Fibroblast of villous mesenchyme (primary cell): ENCODE data around the gene MEDAG. TPM values are rescaled to one million over a fixed set of nuclear protein-coding genes. Genes with fewer than 3 reads are reported as not detected.

ENCODE experiments used
- DNase-seq: peaks from one replicate; pipeline ENCODE4 v3.0.0-alpha.2; 2010; ENCODE audit warnings: low read depth
- H3K4me3 ChIP-seq: 2 replicates; pipeline ENCODE4 v1.5.1; 2011; ENCODE audit warnings: low read depth, mild to moderate bottlenecking, low read length
- total RNA-seq: library from RNA; depleted of rRNA; stranded (reverse); fragments of >200 nt; gene quantifications from 2 replicates; pipeline ENCODE4 v1.2.3, GENCODE V29; 2012
- TF ChIP-seq, protein P1 (sequence below): IDR thresholded peaks from 2 replicates; pipeline ENCODE4 v1.5.1; 2012; ENCODE audit warnings: low read depth, mild to moderate bottlenecking, low read length; ENCODE audit not compliant: insufficient read depth

The MEDAG gene
- total RNA-seq, 1 donor, result 12.1 TPM

DNA sequence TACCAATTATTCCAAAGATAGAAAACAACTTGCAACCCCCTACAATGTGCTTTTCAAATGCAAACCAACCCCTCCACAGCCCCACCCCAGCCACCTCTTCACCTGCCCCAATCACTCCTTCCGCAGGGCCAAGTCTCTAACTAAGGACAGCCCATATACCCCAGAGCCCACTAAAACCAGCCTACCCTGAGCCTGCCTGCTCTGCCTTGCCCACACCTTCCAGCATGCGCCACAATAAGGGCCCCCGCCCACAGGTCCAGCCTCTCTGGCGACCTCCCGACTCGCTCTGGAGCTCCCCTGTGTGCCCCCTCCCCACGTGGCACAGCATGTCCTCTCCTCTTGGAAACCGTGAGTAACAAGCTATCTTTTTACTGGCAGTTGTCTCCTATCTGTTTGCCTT, 42.8 kb upstream of the MEDAG start:
- H3K4me3 ChIP-seq, result no peak overlapping the region
- no peak for DNase-seq
- TF ChIP-seq, protein P1, sequence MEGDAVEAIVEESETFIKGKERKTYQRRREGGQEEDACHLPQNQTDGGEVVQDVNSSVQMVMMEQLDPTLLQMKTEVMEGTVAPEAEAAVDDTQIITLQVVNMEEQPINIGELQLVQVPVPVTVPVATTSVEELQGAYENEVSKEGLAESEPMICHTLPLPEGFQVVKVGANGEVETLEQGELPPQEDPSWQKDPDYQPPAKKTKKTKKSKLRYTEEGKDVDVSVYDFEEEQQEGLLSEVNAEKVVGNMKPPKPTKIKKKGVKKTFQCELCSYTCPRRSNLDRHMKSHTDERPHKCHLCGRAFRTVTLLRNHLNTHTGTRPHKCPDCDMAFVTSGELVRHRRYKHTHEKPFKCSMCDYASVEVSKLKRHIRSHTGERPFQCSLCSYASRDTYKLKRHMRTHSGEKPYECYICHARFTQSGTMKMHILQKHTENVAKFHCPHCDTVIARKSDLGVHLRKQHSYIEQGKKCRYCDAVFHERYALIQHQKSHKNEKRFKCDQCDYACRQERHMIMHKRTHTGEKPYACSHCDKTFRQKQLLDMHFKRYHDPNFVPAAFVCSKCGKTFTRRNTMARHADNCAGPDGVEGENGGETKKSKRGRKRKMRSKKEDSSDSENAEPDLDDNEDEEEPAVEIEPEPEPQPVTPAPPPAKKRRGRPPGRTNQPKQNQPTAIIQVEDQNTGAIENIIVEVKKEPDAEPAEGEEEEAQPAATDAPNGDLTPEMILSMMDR, result no peak

DNA sequence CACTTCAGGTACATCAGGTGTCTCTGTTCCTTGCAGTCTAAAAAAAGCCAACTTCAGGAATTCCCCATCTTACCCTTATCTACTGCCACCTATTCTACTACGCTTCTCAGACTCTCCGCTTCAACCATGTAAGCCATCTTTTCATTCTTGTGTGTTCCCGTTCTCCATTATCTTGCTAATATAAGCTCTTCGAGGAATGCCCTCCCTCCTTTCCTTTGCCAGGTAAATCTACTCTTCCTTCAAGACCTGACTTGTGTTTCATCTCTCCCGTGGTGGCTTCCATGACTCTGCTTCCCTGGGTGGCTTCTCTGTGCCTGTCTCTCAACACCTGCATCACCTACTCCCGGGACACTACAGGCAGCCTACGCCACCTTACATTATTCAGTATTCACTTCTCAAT, 42.3 kb upstream of the MEDAG start:
- TF ChIP-seq, protein P1, result no peak
- H3K4me3 ChIP-seq, result no peak overlapping the region
- DNase-seq, result no peak

DNA sequence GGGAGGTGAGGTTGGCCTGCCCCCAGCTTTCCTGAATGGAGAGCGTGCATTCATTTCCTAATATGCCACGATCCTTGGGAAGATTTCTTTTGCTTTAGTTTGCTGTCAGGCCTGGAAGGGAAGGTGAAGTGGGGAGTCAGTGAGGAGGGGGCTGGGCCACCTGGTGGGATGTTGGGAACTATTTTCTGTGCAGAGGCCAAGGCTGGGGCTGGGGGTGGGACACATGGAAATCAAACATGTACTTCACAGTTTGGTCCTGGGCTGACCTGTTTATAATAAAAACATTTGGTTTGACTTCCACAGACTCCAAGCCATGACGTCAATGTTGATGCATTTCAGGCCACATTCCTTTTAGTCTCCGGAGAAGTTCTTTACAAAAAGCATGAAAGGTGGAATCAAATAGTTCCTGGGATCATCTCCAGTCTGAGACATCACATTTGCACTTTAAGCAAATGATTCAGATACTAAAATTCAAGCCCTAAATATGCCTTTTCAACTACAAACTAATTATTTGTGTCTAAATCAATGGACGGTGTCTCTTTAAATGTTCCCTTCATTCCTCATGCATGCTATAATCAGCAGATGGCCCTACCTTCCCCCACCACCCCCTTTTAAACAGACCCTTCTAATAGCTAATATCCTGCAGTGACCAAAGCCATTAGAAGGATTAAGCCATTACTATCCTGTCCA, 41.5 kb upstream of the MEDAG start:
- no peak overlapping the region for H3K4me3 ChIP-seq
- peak; percentile 97 for DNase-seq
- TF ChIP-seq, protein P1, result no peak

DNA sequence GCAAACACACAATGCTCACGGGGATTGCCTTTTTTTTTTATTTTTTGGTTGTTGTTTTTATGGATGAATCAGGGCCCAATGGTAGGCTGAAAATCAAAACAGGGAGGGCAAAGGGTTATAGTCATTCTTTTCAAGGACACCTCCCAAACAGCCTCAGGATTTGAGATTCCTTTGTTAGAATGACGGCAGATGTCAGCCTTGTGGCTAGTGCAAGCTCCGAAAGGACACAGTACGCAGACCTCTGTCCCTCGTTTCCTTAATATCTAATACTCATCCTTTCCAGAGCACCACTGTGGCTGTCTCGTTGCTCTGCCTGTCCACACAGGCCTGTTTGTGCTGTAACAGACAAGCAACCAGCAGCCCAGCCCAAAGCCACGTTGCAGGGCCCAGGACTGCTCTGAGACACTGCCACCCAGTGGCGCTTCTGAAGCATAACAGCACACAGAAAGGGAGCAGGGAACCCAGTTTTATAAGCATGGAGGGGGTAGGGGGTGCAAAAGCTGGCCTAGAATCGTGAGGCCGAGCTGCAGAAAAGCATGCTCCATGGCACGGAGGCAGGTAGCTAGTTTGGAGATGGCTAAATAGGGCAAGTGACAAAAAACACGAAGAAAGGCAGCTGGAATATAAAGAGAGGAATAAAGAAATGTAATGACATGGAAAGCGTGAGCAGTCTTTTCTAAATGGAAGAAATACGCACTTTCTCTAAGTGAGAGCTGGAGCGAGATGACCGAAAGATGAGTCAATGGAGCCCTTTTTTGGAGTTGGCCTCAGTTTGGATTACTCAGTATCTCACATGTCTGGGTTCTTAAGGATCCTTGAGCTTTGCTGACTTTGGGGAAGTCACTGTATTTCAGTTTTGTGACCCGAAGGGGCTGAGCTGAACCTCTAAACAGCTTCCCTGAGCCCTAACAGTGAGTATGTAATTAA, 40.7 kb upstream of the MEDAG start:
- H3K4me3 ChIP-seq, result no peak overlapping the region
- TF ChIP-seq, protein P1, result peak; percentile 98
- DNase-seq, result peak; percentile 96

- no peak overlapping the region for H3K4me3 ChIP-seq
- TF ChIP-seq, protein P1, result no peak
- DNase-seq, result peak; percentile 27
These were observed 39.4 kb upstream of the MEDAG start for GRCh38 chr13:30866677-30867076.

DNA sequence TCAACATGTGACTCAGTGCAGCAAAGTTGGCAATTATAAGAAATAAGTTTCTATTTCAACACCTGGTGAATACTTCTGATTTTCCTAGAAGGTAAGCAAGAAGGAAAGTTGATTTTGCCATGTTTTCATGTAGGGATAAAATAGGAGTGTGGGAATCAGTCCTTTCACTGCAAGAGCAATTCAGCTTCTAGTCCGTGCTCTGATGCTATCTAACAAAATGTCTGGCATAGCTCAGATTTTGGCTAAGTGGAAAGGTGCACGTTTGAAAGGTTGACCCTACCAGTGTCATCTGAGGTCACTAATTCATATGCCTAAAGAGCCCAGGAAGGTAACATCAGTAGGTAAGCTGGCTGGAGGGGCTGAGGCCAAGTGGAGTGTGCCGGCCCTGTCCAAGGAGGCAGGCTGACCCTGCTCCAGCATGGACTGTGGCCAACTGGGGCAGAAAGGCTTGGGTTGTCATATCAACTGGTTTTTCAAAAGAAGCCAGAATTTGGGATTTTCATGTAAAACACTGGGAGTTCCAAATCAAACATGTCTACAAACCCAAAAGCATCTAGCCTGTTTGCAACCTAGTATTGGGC, 38.9 kb upstream of the MEDAG start:
- DNase-seq, result no peak
- H3K4me3 ChIP-seq, result no peak overlapping the region
- TF ChIP-seq, protein P1, result no peak
